Calu3 (cell line): Measurements from ENCODE around the gene CD52. TPM values are rescaled to one million over a fixed set of nuclear protein-coding genes. Genes with fewer than 3 reads are reported as not detected.

Experiments used
- BruUV-seq: library from RNA; stranded (reverse); fragments of 400-500 nt; replicated peaks from 2 replicates; lab custom pipeline; 2021; lab: Mats Ljungman, UMichigan
- CTCF ChIA-PET: fragments of 300-600 bp; sonication (Branson Sonifier 250); formaldehyde crosslinking; loops from one replicate; lab custom pipeline; 2022; ENCODE audit warnings: antibody characterized with exemption; lab: Charles Lee
- DNase-seq: peaks from one replicate; pipeline ENCODE4 v3.0.0; 2022
- H3K27ac Mint-ChIP-seq: one replicate; pipeline ENCODE4 v1.8.0; 2022; ENCODE audit warnings: mixed read lengths; ENCODE audit not compliant: unreplicated experiment
- H3K27me3 Mint-ChIP-seq: one replicate; pipeline ENCODE4 v1.8.0; 2022; ENCODE audit warnings: mixed read lengths; ENCODE audit not compliant: unreplicated experiment
- H3K36me3 Mint-ChIP-seq: one replicate; pipeline ENCODE4 v1.8.0; 2022; ENCODE audit warnings: mild to moderate bottlenecking, moderate library complexity, mixed read lengths; ENCODE audit not compliant: insufficient read depth, unreplicated experiment
- H3K4me1 Mint-ChIP-seq: one replicate; pipeline ENCODE4 v1.8.0; 2022; ENCODE audit warnings: mild to moderate bottlenecking, low read depth, mixed read lengths; ENCODE audit not compliant: unreplicated experiment
- H3K4me3 Mint-ChIP-seq: one replicate; pipeline ENCODE4 v1.8.0; 2022; ENCODE audit warnings: mild to moderate bottlenecking, low read depth, moderate library complexity, mixed read lengths; ENCODE audit not compliant: unreplicated experiment
- H3K9me3 Mint-ChIP-seq: one replicate; pipeline ENCODE4 v1.8.0; 2022; ENCODE audit warnings: low read depth, mixed read lengths; ENCODE audit not compliant: unreplicated experiment
- intact Hi-C: fragments of 100-400 bp; cut with micrococcal nuclease; formaldehyde crosslinking; loops from one replicate; pipeline ENCODE4 v1.10.0; 2022; ENCODE audit not compliant: unreplicated experiment
- total RNA-seq: library from RNA; stranded (reverse); gene quantifications from 2 replicates; pipeline ENCODE4 v1.2.3, GENCODE V29; 2022
- TF ChIP-seq, protein P1 (sequence below): fragments of 200-600 bp; IDR thresholded peaks from one replicate; pipeline ENCODE4 v1.8.0; 2022; ENCODE audit warnings: antibody characterized with exemption; ENCODE audit not compliant: unreplicated experiment

The CD52 gene
- total RNA-seq, 1 experiment from 2014 or later, result not detected

- no TSS peak for BruUV-seq
- peaks cover 28% of the 10 kb centered on the region for H3K27me3 Mint-ChIP-seq
- H3K9me3 Mint-ChIP-seq, result no peaks in the 10 kb centered on the region
- H3K4me3 Mint-ChIP-seq, result no peak overlapping the region
- H3K27ac Mint-ChIP-seq, result no peak overlapping the region
- intact Hi-C loops, result no loop called here
- CTCF ChIA-PET, result no interaction called here
- no peaks in the 10 kb centered on the region for H3K36me3 Mint-ChIP-seq
- TF ChIP-seq, protein P1, sequence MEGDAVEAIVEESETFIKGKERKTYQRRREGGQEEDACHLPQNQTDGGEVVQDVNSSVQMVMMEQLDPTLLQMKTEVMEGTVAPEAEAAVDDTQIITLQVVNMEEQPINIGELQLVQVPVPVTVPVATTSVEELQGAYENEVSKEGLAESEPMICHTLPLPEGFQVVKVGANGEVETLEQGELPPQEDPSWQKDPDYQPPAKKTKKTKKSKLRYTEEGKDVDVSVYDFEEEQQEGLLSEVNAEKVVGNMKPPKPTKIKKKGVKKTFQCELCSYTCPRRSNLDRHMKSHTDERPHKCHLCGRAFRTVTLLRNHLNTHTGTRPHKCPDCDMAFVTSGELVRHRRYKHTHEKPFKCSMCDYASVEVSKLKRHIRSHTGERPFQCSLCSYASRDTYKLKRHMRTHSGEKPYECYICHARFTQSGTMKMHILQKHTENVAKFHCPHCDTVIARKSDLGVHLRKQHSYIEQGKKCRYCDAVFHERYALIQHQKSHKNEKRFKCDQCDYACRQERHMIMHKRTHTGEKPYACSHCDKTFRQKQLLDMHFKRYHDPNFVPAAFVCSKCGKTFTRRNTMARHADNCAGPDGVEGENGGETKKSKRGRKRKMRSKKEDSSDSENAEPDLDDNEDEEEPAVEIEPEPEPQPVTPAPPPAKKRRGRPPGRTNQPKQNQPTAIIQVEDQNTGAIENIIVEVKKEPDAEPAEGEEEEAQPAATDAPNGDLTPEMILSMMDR, result no peak
- H3K4me1 Mint-ChIP-seq, result no peaks in the 10 kb centered on the region
- no peak for DNase-seq
Observed at GRCh38 chr1:26314501-26314900, 3.3 kb upstream of the CD52 start.

GRCh38 chr1:26315874-26316850 lies 1.6 kb upstream of the CD52 start:
- Mint-ChIP-seq H3K27ac (no peak overlapping the region), H3K4me1 (peaks cover 2% of the 10 kb centered on the region), H3K4me3 (no peak overlapping the region), H3K36me3 (no peaks in the 10 kb centered on the region), H3K27me3 (peaks cover 28% of the 10 kb centered on the region), H3K9me3 (no peaks in the 10 kb centered on the region)
- no peak for DNase-seq
- BruUV-seq, result no TSS peak
- CTCF ChIA-PET, result interaction anchor here (0.6 kb wide), 2 partner anchors 36 to 281 kb away, joined by 3 to 4 read pairs; partner anchors contain the start of gene SH3BGRL3
- TF ChIP-seq, protein P1, result no peak
- intact Hi-C loops, result no loop called here

DNA sequence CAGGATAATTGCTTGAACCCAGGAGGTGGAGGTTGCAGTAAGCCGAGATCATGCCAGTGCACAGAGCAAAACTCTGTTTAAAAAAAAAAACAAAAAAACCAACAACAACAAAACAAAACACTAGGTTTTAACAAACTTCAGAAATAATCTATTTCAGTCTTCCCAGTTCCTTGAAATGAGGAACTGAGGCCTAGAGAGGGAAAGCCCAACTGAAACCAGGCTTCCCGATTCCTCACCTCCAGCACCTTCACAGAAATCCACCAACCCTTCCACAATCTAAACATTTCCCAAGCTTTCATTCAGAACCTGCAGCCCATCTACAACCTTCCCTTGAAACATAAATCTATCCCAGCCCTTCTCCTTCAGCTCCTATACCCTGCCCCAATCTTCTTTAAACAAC lies 612 bp upstream of the CD52 start:
- no peak for DNase-seq
- peaks cover 8% of the 10 kb centered on the region for H3K4me1 Mint-ChIP-seq
- no peaks in the 10 kb centered on the region for H3K36me3 Mint-ChIP-seq
- CTCF ChIA-PET, result interaction anchor here (0.6 kb wide), 1 partner anchor 282 kb away, joined by 3 read pairs; no protein-coding TSS in a partner anchor
- TF ChIP-seq, protein P1, result no peak
- intact Hi-C loops, result no loop called here
- no TSS peak for BruUV-seq
- H3K4me3 Mint-ChIP-seq, result no peak overlapping the region
- no peaks in the 10 kb centered on the region for H3K9me3 Mint-ChIP-seq
- peaks cover 28% of the 10 kb centered on the region for H3K27me3 Mint-ChIP-seq
- H3K27ac Mint-ChIP-seq, result no peak overlapping the region

DNA sequence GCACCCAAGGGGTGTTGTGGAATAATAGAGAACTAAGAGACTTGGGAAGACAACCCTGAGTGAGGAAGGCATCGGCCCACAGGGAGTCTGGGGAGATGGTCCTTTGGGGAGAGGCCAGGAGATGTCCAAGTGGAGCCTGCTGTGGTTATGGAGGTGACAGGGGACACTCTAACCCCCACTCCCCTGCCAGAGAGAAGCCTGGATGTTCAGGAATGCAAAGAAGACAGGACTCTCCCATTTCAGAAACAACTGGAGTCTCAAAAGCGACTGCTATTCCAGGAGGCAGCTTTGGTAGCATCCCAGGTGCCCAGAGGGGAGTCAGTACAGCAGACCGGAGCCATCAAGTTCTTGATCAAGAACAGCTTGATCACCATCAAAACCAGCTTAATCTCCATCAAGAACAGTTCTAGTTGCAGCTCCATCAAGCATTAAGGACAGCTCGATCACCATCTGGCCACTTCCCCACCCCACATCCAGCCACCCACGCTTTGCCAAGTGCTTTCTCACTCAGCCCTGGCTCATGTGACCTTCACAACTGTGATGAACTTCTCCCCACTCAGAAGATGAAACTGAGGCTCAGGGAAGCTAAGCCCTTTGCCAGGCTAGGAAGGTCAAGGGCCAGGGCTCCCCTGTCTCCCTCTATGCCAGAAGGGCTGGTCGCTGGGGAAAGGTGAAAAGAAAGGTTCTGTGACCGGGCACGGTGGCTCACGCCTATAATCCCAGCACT lies 743 bp downstream of the CD52 start:
- Mint-ChIP-seq H3K27ac (no peak overlapping the region), H3K4me3 (no peak overlapping the region), H3K4me1 (peaks cover 8% of the 10 kb centered on the region), H3K36me3 (no peaks in the 10 kb centered on the region), H3K27me3 (peaks cover 21% of the 10 kb centered on the region), H3K9me3 (no peaks in the 10 kb centered on the region)
- intact Hi-C loops, result no loop called here
- TF ChIP-seq, protein P1, result no peak
- CTCF ChIA-PET, result no interaction called here
- no peak for DNase-seq
- no TSS peak for BruUV-seq
